Stomach (tissue), 9 donors: Measurements from ENCODE around the gene TRPV4. TPM values are rescaled to one million over a fixed set of nuclear protein-coding genes. Genes with fewer than 3 reads are reported as not detected.

Experiments
- DNase-seq, 2 donors: peaks; one replicate each; pipeline versions ENCODE4 v3.0.0 to v3.0.0-alpha.2; 2013 to 2019
- H3K27ac ChIP-seq, 5 donors: fragments of 200-600 bp in 4 of 5; sonication (generic) in 4 of 5; one replicate each; pipeline ENCODE4 v1.5.1; 2013 to 2019; ENCODE audit warnings: mild to moderate bottlenecking in 1 of 5, moderate library complexity in 1 of 5
- H3K27me3 ChIP-seq, 3 donors: fragments of 200-600 bp; sonication (generic); one replicate each; pipeline ENCODE4 v1.5.1; 2017 to 2019; ENCODE audit warnings: mixed run types in 1 of 3
- H3K36me3 ChIP-seq, 4 donors: fragments of 200-600 bp; sonication (generic); 1 replicate in 3 of 4; 2 replicates in 1 of 4; pipeline ENCODE4 v1.5.1; 2016 to 2019
- H3K4me1 ChIP-seq, 4 donors: fragments of 200-600 bp; sonication (generic); one replicate each; pipeline ENCODE4 v1.5.1; 2016 to 2019
- H3K4me3 ChIP-seq, 4 donors: fragments of 200-600 bp; sonication (generic) in 3 of 4; one replicate each; pipeline ENCODE4 v1.5.1; 2016 to 2019; ENCODE audit warnings: mild to moderate bottlenecking in 1 of 4
- H3K9me3 ChIP-seq, 4 donors: fragments of 200-600 bp; sonication (generic); one replicate each; pipeline ENCODE4 v1.5.1; 2016 to 2019
- EP300 ChIP-seq: sonication (generic); formaldehyde crosslinking; IDR thresholded peaks from one replicate; pipeline ENCODE4 v1.6.1; 2017; ENCODE audit warnings: antibody characterized with exemption
- POLR2A ChIP-seq, 4 donors: fragments of 450-650 bp; IDR thresholded peaks; one replicate each; pipeline ENCODE4 v1.6.1; 2016; ENCODE audit warnings: antibody characterized with exemption in 4 of 4, control low read depth in 2 of 4, mild to moderate bottlenecking in 1 of 4, moderate library complexity in 1 of 4
- POLR2AphosphoS5 ChIP-seq, 3 donors: sonication (generic); formaldehyde crosslinking; IDR thresholded peaks; one replicate each; pipeline ENCODE4 v1.6.1; 2016; ENCODE audit warnings: antibody characterized with exemption in 3 of 3
- WGBS, 5 donors: extraction: QIAGEN DNeasy Blood & Tissue Kit in 3 of 5; methylation state at CpG; one replicate each; pipeline versions ENCODE4 v1.1.5 to v1.1.7; 2013 to 2018; 5-methylcytosine and 5-hydroxymethylcytosine counted together
- intact Hi-C: fragments of 100-400 bp; cut with DNase I; formaldehyde crosslinking; loops from one replicate; pipeline ENCODE4 v1.15.1; 2023; ENCODE audit warnings: low total_unique reads
- polyA plus RNA-seq, 3 donors: library from polyadenylated mRNA; stranded (reverse); fragments of 200-250 nt; gene quantifications; one replicate each; pipeline ENCODE4 v1.2.3, GENCODE V29; 2013
- total RNA-seq, 5 donors: library from RNA; depleted of rRNA; stranded (reverse); fragments of >200 nt; gene quantifications; one replicate each; pipeline versions ENCODE4 v1.1.0 to v1.2.3, GENCODE V29; 2014 to 2016
- TF ChIP-seq, protein P1 (sequence below), 7 experiments: fragments of 450-650 bp in 4 of 7; fragments of 200-600 bp in 3 of 7; sonication (generic) in 3 of 7; IDR thresholded peaks; one replicate each; pipeline ENCODE4 v1.5.1; 2016 to 2019; ENCODE audit warnings: antibody characterized with exemption in 7 of 7, control low read depth in 2 of 7, mild to moderate bottlenecking in 1 of 7
- donor health status: healthy with polysubstance abuse.
- donor health status: Bipolar disorder and iron deficiency.
- donor health status: healthy.

TRPV4 gene
- total and polyA plus RNA-seq, 8 donors = 0.75 to 3.8 (median 1.4) TPM; not detected in 4

DNA sequence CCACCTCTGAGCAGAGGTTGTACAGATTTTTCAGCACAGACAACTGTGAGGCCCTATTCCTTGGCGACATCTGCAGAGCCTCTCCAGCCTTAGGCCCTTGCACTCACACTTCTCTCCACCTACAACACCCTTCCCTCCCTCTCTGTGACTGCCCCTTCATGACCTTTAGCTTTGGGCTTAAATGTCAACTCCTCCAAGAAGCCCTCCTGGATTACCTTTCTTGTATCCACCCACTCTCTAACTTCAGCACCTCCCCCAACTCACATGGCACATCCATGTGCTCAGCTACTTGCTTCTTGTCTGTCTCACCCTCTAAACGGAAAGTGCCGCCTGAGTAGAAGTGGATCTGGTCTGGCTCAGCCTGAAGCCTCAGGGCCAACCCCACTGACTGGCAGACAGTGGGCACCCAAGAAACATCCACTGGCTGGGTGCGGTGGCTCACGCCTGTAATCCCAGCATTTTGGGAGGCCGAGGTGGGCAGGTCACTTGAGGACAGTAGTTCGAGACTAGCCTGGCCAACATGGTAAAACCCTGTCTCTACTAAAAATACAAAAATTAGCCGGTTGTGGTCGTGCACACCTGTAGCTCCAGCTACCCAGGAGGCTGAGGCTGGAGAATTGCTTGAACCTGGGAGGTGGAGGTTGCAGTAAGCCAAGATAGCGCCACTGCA lies 22.1 kb downstream of the TRPV4 start:
- H3K9me3 ChIP-seq = no peaks in the 10 kb centered on the region
- TF ChIP-seq EP300 (no peak), POLR2AphosphoS5 (IDR thresholded peaks at IDR 0.05) (no peak), POLR2A (IDR thresholded peaks at IDR 0.05) (no peak)
- TF ChIP-seq, protein P1, sequence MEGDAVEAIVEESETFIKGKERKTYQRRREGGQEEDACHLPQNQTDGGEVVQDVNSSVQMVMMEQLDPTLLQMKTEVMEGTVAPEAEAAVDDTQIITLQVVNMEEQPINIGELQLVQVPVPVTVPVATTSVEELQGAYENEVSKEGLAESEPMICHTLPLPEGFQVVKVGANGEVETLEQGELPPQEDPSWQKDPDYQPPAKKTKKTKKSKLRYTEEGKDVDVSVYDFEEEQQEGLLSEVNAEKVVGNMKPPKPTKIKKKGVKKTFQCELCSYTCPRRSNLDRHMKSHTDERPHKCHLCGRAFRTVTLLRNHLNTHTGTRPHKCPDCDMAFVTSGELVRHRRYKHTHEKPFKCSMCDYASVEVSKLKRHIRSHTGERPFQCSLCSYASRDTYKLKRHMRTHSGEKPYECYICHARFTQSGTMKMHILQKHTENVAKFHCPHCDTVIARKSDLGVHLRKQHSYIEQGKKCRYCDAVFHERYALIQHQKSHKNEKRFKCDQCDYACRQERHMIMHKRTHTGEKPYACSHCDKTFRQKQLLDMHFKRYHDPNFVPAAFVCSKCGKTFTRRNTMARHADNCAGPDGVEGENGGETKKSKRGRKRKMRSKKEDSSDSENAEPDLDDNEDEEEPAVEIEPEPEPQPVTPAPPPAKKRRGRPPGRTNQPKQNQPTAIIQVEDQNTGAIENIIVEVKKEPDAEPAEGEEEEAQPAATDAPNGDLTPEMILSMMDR (IDR thresholded peaks at IDR 0.05) = no peak
- intact Hi-C loops = no loop called here
- H3K4me1 ChIP-seq = no peaks in the 10 kb centered on the region
- no peaks in the 10 kb centered on the region for H3K36me3 ChIP-seq
- H3K27me3 ChIP-seq = peaks cover 0 to 7% (median 0%) of the 10 kb centered on the region in 3 donors
- no peak overlapping the region for H3K27ac ChIP-seq
- no peak for DNase-seq
- no peak overlapping the region for H3K4me3 ChIP-seq
- WGBS, 5 donors = 83 to 93% (median 90%) methylated on average over 10 of the region's 10 CpGs

DNA sequence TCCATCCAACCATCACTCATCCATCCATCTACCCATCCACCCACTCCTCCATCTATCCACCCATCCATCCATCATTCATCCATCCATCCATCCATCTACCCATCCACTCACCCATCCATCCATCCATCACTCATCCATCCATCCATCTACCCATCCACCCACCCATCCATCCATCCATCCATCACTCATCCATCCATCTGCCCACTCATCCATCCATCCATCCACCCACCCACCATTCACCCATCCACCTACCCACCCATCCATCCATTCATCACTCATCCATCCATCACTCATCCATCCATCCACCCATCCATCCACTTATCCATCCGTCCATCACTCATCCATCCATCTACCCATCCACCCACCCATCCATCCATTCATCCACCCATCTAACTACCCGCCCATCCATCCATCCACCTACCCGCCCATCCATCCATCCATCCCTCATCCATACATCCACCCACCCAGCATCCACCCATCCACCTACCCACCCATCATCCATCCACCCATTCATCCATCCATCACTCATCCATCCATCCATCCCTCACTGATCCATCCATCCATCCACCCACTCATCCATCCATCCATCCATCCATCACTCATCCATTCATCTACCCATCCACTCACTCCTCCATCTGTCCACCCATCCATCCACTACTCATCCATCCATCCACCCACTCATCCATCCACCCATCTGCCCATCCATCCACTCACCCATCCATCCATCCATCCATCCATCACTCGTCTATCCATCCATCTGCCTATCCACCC lies 24.1 kb downstream of the TRPV4 start:
- intact Hi-C loops = loop anchor here (5.0 to 10.0 kb wide), 2 partner anchors 33 to 76 kb away; partner anchors contain the start of gene GLTP
- H3K4me3 ChIP-seq = no peak overlapping the region
- H3K9me3 ChIP-seq = no peaks in the 10 kb centered on the region
- no peak for DNase-seq
- no peaks in the 10 kb centered on the region for H3K36me3 ChIP-seq
- 90 to 97% (median 95%) methylated on average over 4 of the region's 4 CpGs for WGBS, 5 donors
- H3K4me1 ChIP-seq = peaks cover 0 to 5% (median 0%) of the 10 kb centered on the region in 4 donors
- no peaks in the 10 kb centered on the region for H3K27me3 ChIP-seq
- H3K27ac ChIP-seq = no peak overlapping the region
- TF ChIP-seq POLR2AphosphoS5 (IDR thresholded peaks at IDR 0.05) (no peak), EP300 (no peak), POLR2A (IDR thresholded peaks at IDR 0.05) (no peak)
- TF ChIP-seq, protein P1 (IDR thresholded peaks at IDR 0.05) = no peak

GRCh38 chr12:109807954-109808643 lies 25.1 kb downstream of the TRPV4 start:
- DNase-seq = no peak
- intact Hi-C loops = loop anchor here (5.0 to 10.0 kb wide), 2 partner anchors 34 to 77 kb away; partner anchors contain the start of gene GLTP
- H3K9me3 ChIP-seq = no peaks in the 10 kb centered on the region
- H3K36me3 ChIP-seq = no peaks in the 10 kb centered on the region
- H3K4me1 ChIP-seq = peaks cover 0 to 5% (median 0%) of the 10 kb centered on the region in 4 donors
- no peak overlapping the region for H3K27ac ChIP-seq
- no peaks in the 10 kb centered on the region for H3K27me3 ChIP-seq
- 87 to 94% (median 93%) methylated on average over 12 of the region's 12 CpGs for WGBS, 5 donors
- TF ChIP-seq POLR2A (IDR thresholded peaks at IDR 0.05) (no peak), EP300 (no peak), POLR2AphosphoS5 (IDR thresholded peaks at IDR 0.05) (no peak)
- TF ChIP-seq, protein P1 (IDR thresholded peaks at IDR 0.05) = no peak
- H3K4me3 ChIP-seq = no peak overlapping the region
